Activated CD4-positive, alpha-beta T cell treated with anti-CD3 and anti-CD28 coated beads for 36 hours (primary cell): ENCODE results near the gene ZNF521. TPM values are rescaled to one million over a fixed set of nuclear protein-coding genes. Genes with fewer than 3 reads are reported as not detected.

Experiments
- ATAC-seq: fragments of 200-7000 bp; cut with Tn5 transposase; one replicate; pipeline ENCODE4 v1.10.0; 2021; ENCODE audit warnings: mild to moderate bottlenecking, moderate library complexity
- CTCF ChIA-PET: fragments of 350-600 bp; sonication (Branson Sonifier 250); formaldehyde crosslinking; loops from one replicate; lab custom pipeline; 2021; ENCODE audit warnings: antibody characterized with exemption; lab: Charles Lee
- POLR2A ChIA-PET: fragments of 350-600 bp; sonication (Branson Sonifier 250); formaldehyde crosslinking; loops from one replicate; lab custom pipeline; 2021; ENCODE audit warnings: antibody characterized with exemption, inconsistent platforms; lab: Charles Lee
- DNase-seq: peaks from one replicate; pipeline ENCODE4 v3.0.0-alpha.2; 2020
- H3K27ac Mint-ChIP-seq: one replicate; pipeline ENCODE4 v1.8.0; 2021; ENCODE audit warnings: mixed read lengths
- H3K27me3 Mint-ChIP-seq: one replicate; pipeline ENCODE4 v1.8.0; 2021; ENCODE audit warnings: mixed read lengths
- H3K36me3 Mint-ChIP-seq: one replicate; pipeline ENCODE4 v1.8.0; 2021; ENCODE audit warnings: low read depth, mixed read lengths
- H3K4me1 Mint-ChIP-seq: one replicate; pipeline ENCODE4 v1.8.0; 2021; ENCODE audit warnings: mixed read lengths
- H3K4me3 Mint-ChIP-seq: one replicate; pipeline ENCODE4 v1.8.0; 2021; ENCODE audit warnings: mild to moderate bottlenecking, moderate library complexity, mixed read lengths
- H3K9me3 Mint-ChIP-seq: one replicate; pipeline ENCODE4 v1.8.0; 2021; ENCODE audit warnings: low read depth, mixed read lengths
- intact Hi-C, 2 experiments: fragments of 100-400 bp; cut with DNase I in 1 of 2; cut with micrococcal nuclease in 1 of 2; formaldehyde crosslinking; loops; one replicate each; pipeline versions ENCODE4 v1.14.2 to v1.15.1; 2022 to 2024; cut with DNase I, micrococcal nuclease
- total RNA-seq, 2 experiments: library from RNA; stranded (reverse); gene quantifications; one replicate each; pipeline ENCODE4 v1.2.3, GENCODE V29; 2021

The ZNF521 gene
- total RNA-seq, 2 experiments from 2014 or later = not detected

DNA sequence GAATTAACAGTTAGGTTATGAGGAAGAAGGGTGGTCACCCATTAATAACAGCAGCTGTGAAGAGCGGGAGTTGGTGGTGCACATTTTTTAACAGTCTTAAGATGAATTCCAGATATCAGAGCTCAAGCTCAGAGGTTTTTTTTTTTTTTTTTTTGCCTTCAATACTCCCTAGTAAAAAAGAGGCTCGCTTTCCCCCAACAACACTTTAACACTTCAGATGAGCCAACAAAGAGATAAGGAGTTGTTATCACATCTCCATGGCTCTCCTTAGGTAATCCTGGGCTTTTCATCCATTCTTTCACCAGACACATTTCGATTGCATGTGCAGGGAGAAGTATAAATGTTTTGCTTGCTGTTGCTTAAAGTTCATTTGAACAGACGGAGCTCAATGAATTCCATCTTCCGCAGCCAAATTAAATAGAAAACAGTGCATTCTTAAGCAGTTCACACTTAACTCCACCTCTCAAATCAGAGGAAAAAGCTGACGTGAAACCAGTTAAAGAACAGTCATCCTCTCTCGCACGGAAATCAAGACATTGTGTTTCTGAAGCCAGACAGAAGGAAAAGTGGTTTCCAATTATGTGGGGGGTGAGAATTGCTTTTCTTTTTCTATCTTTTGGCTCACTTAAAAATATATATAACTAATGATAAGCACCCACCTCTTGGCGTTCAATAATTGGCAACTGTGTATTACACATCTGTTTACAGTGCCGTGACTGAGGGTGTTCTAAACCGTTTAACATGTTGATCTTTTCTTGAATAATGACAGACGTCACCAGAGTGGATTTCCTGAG, 118.2 kb downstream of the ZNF521 start:
- no peak overlapping the region for H3K4me3 Mint-ChIP-seq
- ATAC-seq = no peak
- H3K36me3 Mint-ChIP-seq = no peaks in the 10 kb centered on the region
- no peak for DNase-seq
- intact Hi-C loops = no loop called here
- H3K27ac Mint-ChIP-seq = no peak overlapping the region
- H3K9me3 Mint-ChIP-seq = no peaks in the 10 kb centered on the region
- CTCF ChIA-PET = interaction anchor here (0.7 kb wide), 1 partner anchor 458 kb away, joined by 5 read pairs; no protein-coding TSS in a partner anchor
- POLR2A ChIA-PET = no interaction called here
- no peaks in the 10 kb centered on the region for H3K4me1 Mint-ChIP-seq
- no peaks in the 10 kb centered on the region for H3K27me3 Mint-ChIP-seq

DNA sequence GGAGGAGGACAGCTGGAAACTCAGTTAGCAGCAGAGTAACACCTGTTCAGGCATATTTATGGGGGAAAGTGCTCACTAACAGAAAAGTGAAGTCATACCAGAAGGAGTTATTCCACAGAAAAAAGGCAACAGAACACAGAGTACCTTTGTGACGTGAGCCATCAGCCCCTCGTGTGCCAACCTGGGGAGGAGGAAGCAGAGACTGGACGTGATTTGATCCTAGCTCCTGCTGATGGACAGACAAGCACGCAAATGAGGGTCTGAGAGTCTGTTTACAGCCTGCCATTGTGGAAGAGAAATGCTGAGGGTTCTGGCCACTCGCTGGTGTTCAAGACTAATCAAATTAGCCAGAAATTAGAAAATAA, 120.7 kb downstream of the ZNF521 start:
- CTCF ChIA-PET = no interaction called here
- DNase-seq (no peak), ATAC-seq (no peak)
- H3K27me3 Mint-ChIP-seq = no peaks in the 10 kb centered on the region
- no peak overlapping the region for H3K4me3 Mint-ChIP-seq
- POLR2A ChIA-PET = no interaction called here
- H3K36me3 Mint-ChIP-seq = no peaks in the 10 kb centered on the region
- intact Hi-C loops = no loop called here
- no peaks in the 10 kb centered on the region for H3K9me3 Mint-ChIP-seq
- no peak overlapping the region for H3K27ac Mint-ChIP-seq
- no peaks in the 10 kb centered on the region for H3K4me1 Mint-ChIP-seq

GRCh38 chr18:25230658-25231326, 121.2 kb downstream of the ZNF521 start:
- ATAC-seq (no peak), DNase-seq (no peak)
- Mint-ChIP-seq H3K36me3 (no peaks in the 10 kb centered on the region), H3K27ac (no peak overlapping the region), H3K27me3 (no peaks in the 10 kb centered on the region), H3K4me1 (no peaks in the 10 kb centered on the region), H3K4me3 (no peak overlapping the region), H3K9me3 (no peaks in the 10 kb centered on the region)
- ChIA-PET POLR2A (no interaction called here), CTCF (no interaction called here)
- intact Hi-C loops = no loop called here

DNA sequence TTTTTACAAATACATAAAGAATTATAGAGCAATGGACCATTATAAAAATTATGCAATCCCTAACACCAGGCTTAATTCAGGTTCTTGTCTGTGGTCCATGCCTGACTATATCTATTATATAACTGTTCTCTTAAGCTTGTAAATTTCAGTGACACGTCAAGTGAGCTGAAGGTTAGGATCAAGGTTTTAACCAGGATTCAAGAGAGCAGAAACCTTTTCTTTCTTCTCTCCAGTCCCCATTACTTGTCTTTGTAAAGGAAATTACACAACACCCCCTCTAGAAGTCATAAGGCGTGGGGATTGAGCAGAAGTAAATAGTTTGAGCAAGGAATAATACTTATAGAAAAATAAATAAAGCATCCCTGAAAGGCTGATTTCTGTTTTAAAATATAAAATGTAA, 122.0 kb downstream of the ZNF521 start:
- intact Hi-C loops = no loop called here
- DNase-seq (no peak), ATAC-seq (no peak)
- POLR2A ChIA-PET = no interaction called here
- Mint-ChIP-seq H3K36me3 (no peaks in the 10 kb centered on the region), H3K4me3 (no peak overlapping the region), H3K27ac (no peak overlapping the region), H3K4me1 (no peaks in the 10 kb centered on the region), H3K27me3 (no peaks in the 10 kb centered on the region), H3K9me3 (no peaks in the 10 kb centered on the region)
- CTCF ChIA-PET = no interaction called here

DNA sequence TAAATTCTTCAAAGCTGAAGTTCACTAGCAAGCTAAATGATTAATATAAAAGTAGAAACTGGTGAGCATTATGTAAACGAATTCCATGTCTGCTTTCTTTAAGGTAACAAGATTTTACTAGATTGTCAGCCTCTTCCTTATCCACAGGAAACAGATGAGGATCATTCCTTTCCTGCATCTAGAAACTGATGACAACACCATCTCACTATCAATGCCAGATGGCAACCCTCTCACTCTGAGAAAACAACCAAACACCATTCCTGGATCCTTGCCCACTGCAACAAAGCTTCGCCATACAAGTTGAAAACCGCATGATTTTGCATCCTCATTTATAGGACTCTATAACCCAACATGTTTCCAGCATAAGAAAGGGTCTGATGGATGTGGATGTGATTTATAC, 122.9 kb downstream of the ZNF521 start:
- no peak overlapping the region for H3K27ac Mint-ChIP-seq
- no peaks in the 10 kb centered on the region for H3K4me1 Mint-ChIP-seq
- ATAC-seq = no peak
- H3K4me3 Mint-ChIP-seq = no peak overlapping the region
- DNase-seq = no peak
- no peaks in the 10 kb centered on the region for H3K9me3 Mint-ChIP-seq
- intact Hi-C loops = no loop called here
- POLR2A ChIA-PET = no interaction called here
- CTCF ChIA-PET = no interaction called here
- H3K36me3 Mint-ChIP-seq = no peaks in the 10 kb centered on the region
- no peaks in the 10 kb centered on the region for H3K27me3 Mint-ChIP-seq

- ChIA-PET CTCF (no interaction called here), POLR2A (no interaction called here)
- no peaks in the 10 kb centered on the region for H3K36me3 Mint-ChIP-seq
- ATAC-seq (no peak), DNase-seq (no peak)
- no peaks in the 10 kb centered on the region for H3K9me3 Mint-ChIP-seq
- no peak overlapping the region for H3K4me3 Mint-ChIP-seq
- no peaks in the 10 kb centered on the region for H3K4me1 Mint-ChIP-seq
- H3K27ac Mint-ChIP-seq = no peak overlapping the region
- H3K27me3 Mint-ChIP-seq = no peaks in the 10 kb centered on the region
- intact Hi-C loops = no loop called here
These were observed 123.6 kb downstream of the ZNF521 start for GRCh38 chr18:25228410-25228809.

- H3K27ac Mint-ChIP-seq = no peak overlapping the region
- intact Hi-C loops = no loop called here
- H3K4me3 Mint-ChIP-seq = no peak overlapping the region
- ATAC-seq (no peak), DNase-seq (no peak)
- no peaks in the 10 kb centered on the region for H3K9me3 Mint-ChIP-seq
- POLR2A ChIA-PET = no interaction called here
- no peaks in the 10 kb centered on the region for H3K36me3 Mint-ChIP-seq
- CTCF ChIA-PET = interaction anchor here (0.7 kb wide), 1 partner anchor 1443 kb away, joined by 3 read pairs; no protein-coding TSS in a partner anchor
- no peaks in the 10 kb centered on the region for H3K27me3 Mint-ChIP-seq
- no peaks in the 10 kb centered on the region for H3K4me1 Mint-ChIP-seq
These were observed 126.8 kb downstream of the ZNF521 start for GRCh38 chr18:25225151-25225550.

GRCh38 chr18:25223899-25224886, 127.8 kb downstream of the ZNF521 start:
- Mint-ChIP-seq H3K27ac (no peak overlapping the region), H3K27me3 (no peaks in the 10 kb centered on the region), H3K9me3 (no peaks in the 10 kb centered on the region), H3K4me1 (no peaks in the 10 kb centered on the region), H3K4me3 (no peak overlapping the region), H3K36me3 (no peaks in the 10 kb centered on the region)
- ATAC-seq (no peak), DNase-seq (no peak)
- CTCF ChIA-PET = no interaction called here
- intact Hi-C loops = no loop called here
- POLR2A ChIA-PET = no interaction called here

DNA sequence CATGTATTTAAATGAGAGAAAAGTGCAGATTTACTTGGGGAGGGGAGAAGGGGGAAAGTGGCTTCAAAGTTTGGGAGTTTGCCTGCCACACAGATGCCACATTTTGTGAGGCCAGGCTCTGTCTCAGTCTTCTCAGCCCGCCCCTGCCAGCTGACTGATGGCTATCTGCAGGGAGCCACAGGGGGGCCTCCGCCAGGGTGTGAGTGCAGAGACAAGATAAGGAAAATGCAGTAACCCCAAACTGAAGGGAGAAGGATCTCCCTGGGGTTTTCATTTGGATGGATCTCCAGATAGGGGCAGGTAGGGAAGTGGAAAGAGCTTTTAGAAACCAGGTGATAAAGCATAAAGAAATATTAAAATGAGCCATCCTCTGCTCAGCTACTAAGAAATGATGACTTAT, 128.8 kb downstream of the ZNF521 start:
- ATAC-seq = no peak
- ChIA-PET CTCF (no interaction called here), POLR2A (no interaction called here)
- no peak for DNase-seq
- intact Hi-C loops = no loop called here
- Mint-ChIP-seq H3K4me1 (no peaks in the 10 kb centered on the region), H3K4me3 (no peak overlapping the region), H3K9me3 (no peaks in the 10 kb centered on the region), H3K36me3 (no peaks in the 10 kb centered on the region), H3K27me3 (no peaks in the 10 kb centered on the region), H3K27ac (no peak overlapping the region)

- Mint-ChIP-seq H3K4me3 (no peak overlapping the region), H3K27me3 (no peaks in the 10 kb centered on the region), H3K36me3 (no peaks in the 10 kb centered on the region), H3K27ac (no peak overlapping the region), H3K9me3 (no peaks in the 10 kb centered on the region), H3K4me1 (no peaks in the 10 kb centered on the region)
- POLR2A ChIA-PET = no interaction called here
- no peak for DNase-seq
- intact Hi-C loops = no loop called here
- ATAC-seq = no peak
- CTCF ChIA-PET = no interaction called here
These were observed 129.3 kb downstream of the ZNF521 start for GRCh38 chr18:25222648-25223047.

DNA sequence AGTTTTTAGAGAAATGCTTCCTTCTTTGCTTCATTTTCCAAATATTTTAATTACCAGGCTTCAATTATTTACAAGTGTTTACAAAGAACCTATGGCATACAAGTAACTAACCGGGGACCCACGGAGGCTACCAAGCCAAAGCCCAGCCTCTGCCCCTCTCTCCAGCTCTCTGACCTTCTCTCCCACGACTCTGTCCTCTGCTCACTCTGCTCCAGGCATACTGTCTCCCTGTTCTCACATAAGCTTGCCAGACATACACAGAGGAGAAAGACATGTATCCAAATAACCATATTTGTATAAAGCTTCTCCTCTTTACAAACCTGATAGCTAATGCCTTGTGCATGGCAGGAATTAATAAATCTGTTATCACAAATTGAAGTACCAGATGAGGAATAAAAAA, 141.3 kb downstream of the ZNF521 start:
- Mint-ChIP-seq H3K9me3 (no peaks in the 10 kb centered on the region), H3K36me3 (no peaks in the 10 kb centered on the region), H3K4me3 (no peak overlapping the region), H3K27me3 (no peaks in the 10 kb centered on the region), H3K4me1 (no peaks in the 10 kb centered on the region), H3K27ac (no peak overlapping the region)
- no peak for ATAC-seq
- intact Hi-C loops = no loop called here
- no peak for DNase-seq
- ChIA-PET POLR2A (no interaction called here), CTCF (no interaction called here)
